ENCODE results near the gene ZNF527. TPM values are rescaled to one million over a fixed set of nuclear protein-coding genes. Genes with fewer than 3 reads are reported as not detected.
"Not testable (repeated sequence)": the region's sequence is repeated elsewhere in the genome, so short reads cannot be mapped to it uniquely, and the experiment has no call there.

Gene ZNF527
- total and polyA plus RNA-seq, 2 donors from 2014 or later, result 3.6 to 8.2 TPM

DNA sequence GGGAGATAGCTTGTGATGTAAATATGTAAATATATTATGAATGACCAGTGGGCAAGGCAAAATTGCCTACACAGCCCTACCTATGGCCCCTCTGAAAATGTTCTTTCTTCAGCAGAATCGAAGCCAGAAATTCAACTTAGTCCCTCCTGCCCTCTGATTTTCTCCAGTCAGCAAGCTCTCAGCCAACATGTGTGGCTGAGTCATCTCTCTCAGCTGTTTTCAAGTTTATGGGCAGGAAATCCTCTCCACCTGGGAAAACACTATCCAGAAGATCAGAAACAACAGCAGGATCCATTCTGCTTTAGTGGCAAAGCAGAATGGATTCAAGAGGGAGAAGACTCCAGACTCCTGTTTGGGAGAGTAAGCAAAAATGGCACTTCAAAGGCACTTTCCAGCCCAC lies 8.9 kb upstream of the ZNF527 start:
- Histone ChIP-seq H3K27me3 (ENCODE audit: control insufficient read depth, insufficient read depth, low read length) (no peaks in the 10 kb centered on the region), H3K9me3 (ENCODE audit: control insufficient read depth in 2 of 3, insufficient read depth in 1 of 3, low read length in 3 of 3) (peaks cover 0 to 10% (median 1%) of the 10 kb centered on the region in 3 donors), H3K27ac (ENCODE audit: low read depth in 2 of 2, low read length in 2 of 2) (no peak overlapping the region), H3K9ac (ENCODE audit: low read length in 3 of 3) (no peak overlapping the region), H3K4me1 (ENCODE audit: control insufficient read depth in 2 of 3, insufficient read depth in 2 of 3, low read depth in 1 of 3, low read length in 3 of 3) (peaks cover 0 to 3% (median 0%) of the 10 kb centered on the region in 3 donors), H3K36me3 (ENCODE audit: control insufficient read depth in 2 of 3, insufficient read depth in 3 of 3, low read length in 3 of 3) (peaks cover 17 to 37% (median 17%) of the 10 kb centered on the region in 3 donors), H3K4me3 (ENCODE audit: low read length in 3 of 3) (no peak overlapping the region)
- intact Hi-C loops (cut with DNase I), result no loop called here
- DNase-seq, result no peak
- FAIRE-seq, result no peak
- TF ChIP-seq, protein P1, sequence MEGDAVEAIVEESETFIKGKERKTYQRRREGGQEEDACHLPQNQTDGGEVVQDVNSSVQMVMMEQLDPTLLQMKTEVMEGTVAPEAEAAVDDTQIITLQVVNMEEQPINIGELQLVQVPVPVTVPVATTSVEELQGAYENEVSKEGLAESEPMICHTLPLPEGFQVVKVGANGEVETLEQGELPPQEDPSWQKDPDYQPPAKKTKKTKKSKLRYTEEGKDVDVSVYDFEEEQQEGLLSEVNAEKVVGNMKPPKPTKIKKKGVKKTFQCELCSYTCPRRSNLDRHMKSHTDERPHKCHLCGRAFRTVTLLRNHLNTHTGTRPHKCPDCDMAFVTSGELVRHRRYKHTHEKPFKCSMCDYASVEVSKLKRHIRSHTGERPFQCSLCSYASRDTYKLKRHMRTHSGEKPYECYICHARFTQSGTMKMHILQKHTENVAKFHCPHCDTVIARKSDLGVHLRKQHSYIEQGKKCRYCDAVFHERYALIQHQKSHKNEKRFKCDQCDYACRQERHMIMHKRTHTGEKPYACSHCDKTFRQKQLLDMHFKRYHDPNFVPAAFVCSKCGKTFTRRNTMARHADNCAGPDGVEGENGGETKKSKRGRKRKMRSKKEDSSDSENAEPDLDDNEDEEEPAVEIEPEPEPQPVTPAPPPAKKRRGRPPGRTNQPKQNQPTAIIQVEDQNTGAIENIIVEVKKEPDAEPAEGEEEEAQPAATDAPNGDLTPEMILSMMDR (IDR thresholded peaks at IDR 0.05; ENCODE audit: borderline replicate concordance, extremely low read depth, insufficient read depth), result no peak

DNA sequence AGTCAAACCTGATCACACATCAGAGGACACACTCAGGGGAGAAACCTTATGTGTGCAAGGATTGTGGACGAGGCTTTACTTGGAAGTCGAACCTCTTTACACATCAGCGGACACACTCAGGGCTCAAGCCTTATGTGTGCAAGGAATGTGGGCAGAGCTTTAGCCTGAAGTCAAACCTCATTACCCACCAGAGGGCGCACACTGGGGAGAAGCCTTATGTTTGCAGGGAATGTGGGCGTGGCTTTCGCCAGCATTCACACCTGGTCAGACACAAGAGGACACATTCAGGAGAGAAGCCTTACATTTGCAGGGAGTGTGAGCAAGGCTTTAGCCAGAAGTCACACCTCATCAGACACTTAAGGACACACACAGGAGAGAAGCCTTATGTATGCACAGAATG lies 8.2 kb upstream of the ZNF527 start:
- intact Hi-C loops (cut with DNase I), result no loop called here

DNA sequence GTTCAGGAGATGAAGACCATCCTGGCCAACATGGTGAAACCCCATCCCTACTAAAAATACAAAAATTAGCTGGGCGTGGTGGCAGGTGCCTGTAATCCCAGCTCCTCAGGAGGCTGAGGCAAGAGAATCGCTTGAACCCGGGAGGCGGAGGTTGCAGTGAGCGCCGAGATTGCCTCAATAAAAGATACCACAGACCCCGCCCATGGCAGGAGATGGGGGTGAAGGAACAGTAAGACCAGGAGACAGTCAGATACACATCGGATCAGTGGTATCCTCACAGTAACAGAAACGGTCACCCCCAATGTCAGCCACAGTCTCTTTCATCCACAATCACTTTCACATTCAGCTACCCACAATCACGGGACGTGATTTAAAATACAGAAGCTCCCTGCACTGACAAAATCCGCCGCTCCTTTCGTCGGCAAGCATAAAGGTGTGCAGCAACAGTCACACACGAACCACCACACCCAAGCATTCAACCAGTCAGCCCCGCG lies 466 bp upstream of the ZNF527 start:
- H3K4me1 ChIP-seq (ENCODE audit: control insufficient read depth in 2 of 3, insufficient read depth in 2 of 3, low read depth in 1 of 3, low read length in 3 of 3); H3K9me3 ChIP-seq (ENCODE audit: control insufficient read depth in 2 of 3, insufficient read depth in 1 of 3, low read length in 3 of 3); intact Hi-C loops (cut with DNase I); H3K27me3 ChIP-seq (ENCODE audit: control insufficient read depth, insufficient read depth, low read length); FAIRE-seq; DNase-seq: not testable (repeated sequence)
- Histone ChIP-seq H3K36me3 (ENCODE audit: control insufficient read depth in 2 of 3, insufficient read depth in 3 of 3, low read length in 3 of 3) (peaks cover 0 to 12% (median 10%) of the 10 kb centered on the region in 3 donors), H3K27ac (ENCODE audit: low read depth in 2 of 2, low read length in 2 of 2) (peak overlapping the region; percentile 91 to 92), H3K9ac (ENCODE audit: low read length in 3 of 3) (peak overlapping the region; percentile 92 to 97 (median 93)), H3K4me3 (ENCODE audit: low read length in 3 of 3) (peak overlapping the region; percentile 90 to 98 (median 98))

More for the DNA sequence above, 8.2 kb upstream of the ZNF527 start:
- no peaks in the 10 kb centered on the region for H3K27me3 ChIP-seq (ENCODE audit: control insufficient read depth, insufficient read depth, low read length)
- H3K27ac ChIP-seq (ENCODE audit: low read depth in 2 of 2, low read length in 2 of 2), result no peak overlapping the region
- H3K36me3 ChIP-seq (ENCODE audit: control insufficient read depth in 2 of 3, insufficient read depth in 3 of 3, low read length in 3 of 3), result peaks cover 17 to 37% (median 17%) of the 10 kb centered on the region in 3 donors
- H3K9me3 ChIP-seq (ENCODE audit: control insufficient read depth in 2 of 3, insufficient read depth in 1 of 3, low read length in 3 of 3), result peaks cover 0 to 10% (median 1%) of the 10 kb centered on the region in 3 donors
- H3K4me1 ChIP-seq (ENCODE audit: control insufficient read depth in 2 of 3, insufficient read depth in 2 of 3, low read depth in 1 of 3, low read length in 3 of 3), result peaks cover 0 to 3% (median 0%) of the 10 kb centered on the region in 3 donors
- DNase-seq, result peak in 3 of 5 donors; percentile 26 to 42 (median 30)
- no peak overlapping the region for H3K9ac ChIP-seq (ENCODE audit: low read length in 3 of 3)
- H3K4me3 ChIP-seq (ENCODE audit: low read length in 3 of 3), result no peak overlapping the region
- FAIRE-seq, result no peak
- TF ChIP-seq, protein P1 (IDR thresholded peaks at IDR 0.05; ENCODE audit: borderline replicate concordance, extremely low read depth, insufficient read depth), result no peak

DNA sequence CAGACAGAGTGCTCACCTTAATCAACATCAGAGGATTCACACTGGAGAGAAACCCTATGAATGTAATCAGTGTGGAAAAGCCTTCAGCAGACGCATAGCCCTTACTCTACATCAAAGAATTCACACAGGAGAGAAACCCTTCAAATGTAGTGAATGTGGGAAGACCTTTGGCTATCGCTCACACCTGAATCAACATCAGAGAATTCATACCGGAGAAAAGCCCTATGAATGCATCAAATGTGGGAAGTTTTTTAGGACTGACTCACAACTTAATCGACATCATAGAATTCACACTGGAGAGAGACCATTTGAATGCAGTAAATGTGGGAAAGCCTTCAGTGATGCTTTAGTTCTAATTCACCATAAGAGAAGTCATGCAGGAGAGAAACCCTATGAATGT lies 18.3 kb downstream of the ZNF527 start:
- FAIRE-seq, result no peak
- no peak for DNase-seq
- H3K9me3 ChIP-seq (ENCODE audit: control insufficient read depth in 2 of 3, insufficient read depth in 1 of 3, low read length in 3 of 3), result peaks cover 7 to 79% (median 40%) of the 10 kb centered on the region in 3 donors
- peaks cover 11 to 51% (median 32%) of the 10 kb centered on the region in 3 donors for H3K36me3 ChIP-seq (ENCODE audit: control insufficient read depth in 2 of 3, insufficient read depth in 3 of 3, low read length in 3 of 3)
- H3K9ac ChIP-seq (ENCODE audit: low read length in 3 of 3), result no peak overlapping the region
- intact Hi-C loops (cut with DNase I), result no loop called here
- H3K27me3 ChIP-seq (ENCODE audit: control insufficient read depth, insufficient read depth, low read length), result no peaks in the 10 kb centered on the region
- TF ChIP-seq, protein P1 (IDR thresholded peaks at IDR 0.05; ENCODE audit: borderline replicate concordance, extremely low read depth, insufficient read depth), result no peak
- no peaks in the 10 kb centered on the region for H3K4me1 ChIP-seq (ENCODE audit: control insufficient read depth in 2 of 3, insufficient read depth in 2 of 3, low read depth in 1 of 3, low read length in 3 of 3)
- H3K4me3 ChIP-seq (ENCODE audit: low read length in 3 of 3), result peak overlapping the region in 2 of 3 donors; percentile 0 to 33
- no peak overlapping the region for H3K27ac ChIP-seq (ENCODE audit: low read depth in 2 of 2, low read length in 2 of 2)

DNA sequence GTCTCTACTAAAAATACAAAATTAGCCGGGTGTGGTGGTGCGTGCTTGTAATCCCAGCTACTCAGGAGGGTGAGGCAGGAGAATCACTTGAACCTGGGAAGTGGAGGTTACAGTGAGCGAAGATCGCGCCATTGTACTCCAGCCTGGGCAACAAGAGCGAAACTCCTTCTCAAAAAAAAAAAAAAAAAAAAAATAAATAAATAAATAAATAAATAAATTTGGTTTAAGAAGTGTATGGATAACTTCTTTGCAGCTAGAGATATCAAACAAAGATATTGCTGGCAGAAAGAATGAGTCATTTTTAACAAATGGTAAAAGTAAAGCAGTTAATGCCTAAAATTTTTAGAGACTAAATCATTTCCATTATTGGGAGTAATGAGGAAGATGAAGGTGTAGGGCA lies 20.5 kb downstream of the ZNF527 start:
- DNase-seq; H3K27ac ChIP-seq (ENCODE audit: low read depth in 2 of 2, low read length in 2 of 2); H3K9ac ChIP-seq (ENCODE audit: low read length in 3 of 3); intact Hi-C loops (cut with DNase I); FAIRE-seq; H3K27me3 ChIP-seq (ENCODE audit: control insufficient read depth, insufficient read depth, low read length); H3K4me3 ChIP-seq (ENCODE audit: low read length in 3 of 3); H3K4me1 ChIP-seq (ENCODE audit: control insufficient read depth in 2 of 3, insufficient read depth in 2 of 3, low read depth in 1 of 3, low read length in 3 of 3): not testable (repeated sequence)
- Histone ChIP-seq H3K9me3 (ENCODE audit: control insufficient read depth in 2 of 3, insufficient read depth in 1 of 3, low read length in 3 of 3) (peaks cover 3 to 74% (median 37%) of the 10 kb centered on the region in 3 donors), H3K36me3 (ENCODE audit: control insufficient read depth in 2 of 3, insufficient read depth in 3 of 3, low read length in 3 of 3) (peaks cover 3 to 30% (median 22%) of the 10 kb centered on the region in 3 donors)

Measured in kidney (tissue), 14 donors.